Kidney (tissue), 14 donors: Measurements from ENCODE around the gene CERK. TPM values are rescaled to one million over a fixed set of nuclear protein-coding genes. Genes with fewer than 3 reads are reported as not detected.

Source experiments
- DNase-seq, 5 donors: peaks; one replicate each; pipeline ENCODE4 v3.0.0-alpha.2; 2013 to 2020
- FAIRE-seq: peaks from 2 replicates; lab custom pipeline; 2012; peaks lifted over from hg19 to GRCh38; lab: Jason Lieb, UNC
- H3K27ac ChIP-seq, 2 donors: one replicate each; pipeline ENCODE4 v1.7.0; 2013; ENCODE audit warnings: low read depth in 2 of 2, low read length in 2 of 2, inconsistent platforms in 1 of 2
- H3K27me3 ChIP-seq: one replicate; pipeline ENCODE4 v1.7.1; 2013; ENCODE audit warnings: low read length, inconsistent platforms; ENCODE audit not compliant: control insufficient read depth, insufficient read depth
- H3K36me3 ChIP-seq, 3 donors: one replicate each; pipeline versions ENCODE4 v1.7.0 to v1.7.1; 2013; ENCODE audit warnings: low read length in 3 of 3, control low read depth in 1 of 3, inconsistent platforms in 1 of 3; ENCODE audit not compliant: insufficient read depth in 3 of 3, control insufficient read depth in 2 of 3
- H3K4me1 ChIP-seq, 3 donors: one replicate each; pipeline versions ENCODE4 v1.7.0 to v1.7.1; 2013; ENCODE audit warnings: low read length in 3 of 3, inconsistent platforms in 1 of 3, low read depth in 1 of 3; ENCODE audit not compliant: control insufficient read depth in 2 of 3, insufficient read depth in 2 of 3
- H3K4me3 ChIP-seq, 3 donors: one replicate each; pipeline versions ENCODE4 v1.7.0 to v1.8.1; 2013; ENCODE audit warnings: low read length in 3 of 3, control low read depth in 1 of 3, inconsistent platforms in 1 of 3
- H3K9ac ChIP-seq, 3 donors: one replicate each; pipeline versions ENCODE4 v1.7.0 to v1.7.1; 2013; ENCODE audit warnings: low read length in 3 of 3, control low read depth in 1 of 3, inconsistent platforms in 1 of 3
- H3K9me3 ChIP-seq, 3 donors: one replicate each; pipeline versions ENCODE4 v1.7.0 to v1.7.1; 2013; ENCODE audit warnings: low read length in 3 of 3, control low read depth in 1 of 3, inconsistent platforms in 1 of 3; ENCODE audit not compliant: control insufficient read depth in 2 of 3, insufficient read depth in 1 of 3
- CTCF ChIP-seq: IDR thresholded peaks from 3 replicates; pipeline ENCODE4 v1.5.1; 2012; ENCODE audit warnings: mild to moderate bottlenecking, moderate library complexity, borderline replicate concordance; ENCODE audit not compliant: insufficient read depth; ENCODE audit errors: extremely low read depth
- intact Hi-C: fragments of 100-400 bp; cut with DNase I; formaldehyde crosslinking; loops from one replicate; pipeline ENCODE4 v1.11.1; 2022
- polyA plus RNA-seq: library from polyadenylated mRNA; stranded (reverse); fragments of 350-450 nt; fragmentation: Illumina TruSeq; extraction: RNeasy Lipid Tissue Mini Kit (QIAGEN cat#74804); gene quantifications from one replicate; pipeline ENCODE4 v1.2.3, GENCODE V29; 2014; ENCODE audit warnings: low read depth, low replicate concordance; ENCODE audit not compliant: insufficient read depth
- total RNA-seq: library from RNA; stranded (reverse); fragmentation: NEBNext Ultra II Directional; extraction: Animal tissue kit (Norgen Biotek cat#: 25700); gene quantifications from one replicate; pipeline ENCODE4 v1.2.1, GENCODE V29; 2021
- donor health status: control.
- donor health status: control.
- donor health status: control.
- donor health status: control.
- donor health status: control.
- donor health status: DM: yes; HTN: yes; CAD: no.
- donor health status: Normal renal cell carcinoma (clear cell type).

The CERK gene
- total and polyA plus RNA-seq, 2 donors from 2014 or later: 21.6 to 28.2 TPM

- no peak overlapping the region for H3K27ac ChIP-seq
- no peak for FAIRE-seq
- no peak for TF ChIP-seq CTCF
These were observed 32.7 kb upstream of the CERK start for GRCh38 chr22:46770726-46771125.

GRCh38 chr22:46770151-46770641, 32.1 kb upstream of the CERK start:
- Histone ChIP-seq H3K27ac (peak overlapping the region in 1 of 2 donors; percentile 71), H3K36me3 (no peaks in the 10 kb centered on the region), H3K9me3 (no peaks in the 10 kb centered on the region), H3K9ac (no peak overlapping the region), H3K4me3 (no peak overlapping the region), H3K4me1 (peaks cover 0 to 30% (median 7%) of the 10 kb centered on the region in 3 donors), H3K27me3 (no peaks in the 10 kb centered on the region)
- no peak for TF ChIP-seq CTCF
- DNase-seq (peak in 1 of 5 donors; percentile 76), FAIRE-seq (no peak)
- intact Hi-C loops: no loop called here

More at GRCh38 chr22:46770726-46771125, 32.7 kb upstream of the CERK start:
- no peaks in the 10 kb centered on the region for H3K36me3 ChIP-seq
- no peak for DNase-seq
- no peak overlapping the region for H3K4me3 ChIP-seq
- H3K4me1 ChIP-seq: peaks cover 0 to 30% (median 9%) of the 10 kb centered on the region in 3 donors
- no peak overlapping the region for H3K9ac ChIP-seq
- intact Hi-C loops: no loop called here
- no peaks in the 10 kb centered on the region for H3K27me3 ChIP-seq
- H3K9me3 ChIP-seq: no peaks in the 10 kb centered on the region

- FAIRE-seq (no peak), DNase-seq (no peak)
- Histone ChIP-seq H3K9ac (peak overlapping the region in 1 of 3 donors; percentile 42), H3K4me1 (peaks cover 0 to 27% (median 6%) of the 10 kb centered on the region in 3 donors), H3K27ac (peak overlapping the region; percentile 71 to 87), H3K36me3 (no peaks in the 10 kb centered on the region), H3K4me3 (peak overlapping the region in 1 of 3 donors; percentile 4), H3K27me3 (no peaks in the 10 kb centered on the region), H3K9me3 (no peaks in the 10 kb centered on the region)
- intact Hi-C loops: no loop called here
- no peak for TF ChIP-seq CTCF
These were observed 31.7 kb upstream of the CERK start for GRCh38 chr22:46769706-46770105.
